Adrenal gland (tissue), 12 donors: Measurements from ENCODE around the gene ATR. TPM values are rescaled to one million over a fixed set of nuclear protein-coding genes. Genes with fewer than 3 reads are reported as not detected.
"Not testable (repeated sequence)": the region's sequence is repeated elsewhere in the genome, so short reads cannot be mapped to it uniquely, and the experiment has no call there.

Experiments used
- DNase-seq, 7 donors: peaks; one replicate each; pipeline ENCODE4 v3.0.0-alpha.2; 2019 to 2020
- H3K27ac ChIP-seq, 5 donors: fragments of 200-600 bp; sonication (generic) in 4 of 5; 1 replicate in 3 of 5; 2 replicates in 2 of 5; pipeline versions ENCODE4 v1.5.1 to v1.8.0; 2016 to 2020; ENCODE audit warnings: mild to moderate bottlenecking in 1 of 5
- H3K27me3 ChIP-seq: fragments of 200-600 bp; 2 replicates; pipeline ENCODE4 v1.8.0; 2021
- H3K36me3 ChIP-seq, 2 donors: fragments of 200-600 bp; replicated peaks in 1 of 2; 1 replicate in 1 of 2; 2 replicates in 1 of 2; pipeline versions ENCODE4 v1.5.1 to v1.8.0; 2018 to 2022
- H3K4me1 ChIP-seq, 2 donors: fragments of 200-600 bp; replicated peaks in 1 of 2; 1 replicate in 1 of 2; 2 replicates in 1 of 2; pipeline versions ENCODE4 v1.5.1 to v1.8.0; 2018 to 2021
- H3K4me3 ChIP-seq, 4 donors: fragments of 200-600 bp; sonication (generic) in 3 of 4; one replicate each; pipeline ENCODE4 v1.5.1; 2016 to 2018
- H3K9me3 ChIP-seq, 3 donors: fragments of 200-600 bp; sonication (generic) in 1 of 3; replicated peaks in 1 of 3; 1 replicate in 2 of 3; 2 replicates in 1 of 3; pipeline versions ENCODE4 v1.5.1 to v1.8.0; 2016 to 2021
- CTCF ChIP-seq, 6 experiments: fragments of 450-650 bp in 4 of 6; fragments of 200-600 bp in 2 of 6; sonication (generic) in 1 of 6; IDR thresholded peaks; 1 replicate in 5 of 6; 2 replicates in 1 of 6; pipeline versions ENCODE4 v1.5.1 to v1.8.0; 2016 to 2021; ENCODE audit warnings: antibody characterized with exemption in 6 of 6, mild to moderate bottlenecking in 2 of 6, moderate library complexity in 1 of 6
- POLR2A ChIP-seq, 2 donors: fragments of 450-650 bp; IDR thresholded peaks; one replicate each; pipeline ENCODE4 v1.6.1; 2017; ENCODE audit warnings: antibody characterized with exemption in 2 of 2, mild to moderate bottlenecking in 2 of 2, moderate library complexity in 1 of 2
- WGBS, 4 donors: extraction: QIAGEN DNeasy Blood & Tissue Kit in 2 of 4; methylation state at CpG; one replicate each; pipeline versions ENCODE4 v1.1.5 to v1.1.7; 2013 to 2017; 5-methylcytosine and 5-hydroxymethylcytosine counted together
- intact Hi-C, 2 donors: fragments of 100-400 bp; cut with DNase I; formaldehyde crosslinking; loops; one replicate each; pipeline versions ENCODE4 v1.14.1 to v1.15.0; 2022 to 2023
- polyA plus RNA-seq, 3 donors: library from polyadenylated mRNA; stranded (reverse); fragments of 200-250 nt in 2 of 3; fragments of 350-450 nt in 1 of 3; fragmentation: Illumina TruSeq in 1 of 3; extraction: RNeasy Lipid Tissue Mini Kit (QIAGEN cat#74804) in 1 of 3; gene quantifications; one replicate each; pipeline ENCODE4 v1.2.3, GENCODE V29; 2013 to 2014
- total RNA-seq, 9 donors: library from RNA; depleted of rRNA in 4 of 9; stranded (reverse); fragments of >200 nt in 4 of 9; fragments of 120-200 nt in 1 of 9; fragmentation: NEBNext Ultra II Directional in 1 of 9; extraction: Animal tissue kit (Norgen Biotek cat#: 25700) in 1 of 9; gene quantifications; one replicate each; pipeline versions ENCODE4 v1.1.0 to v1.2.4, GENCODE V29; 2013 to 2023
- donor health status: healthy with polysubstance abuse.
- donor health status: Bipolar disorder and iron deficiency.
- donor health status: DM: yes; HTN: yes; CAD: no.
- donor health status: DM: no; HTN: no; CAD: no.
- donor health status: DM: no; HTN: no; CAD: no.
- donor health status: DM: yes; HTN: yes; CAD: no.

ATR gene
- total and polyA plus RNA-seq, 12 donors, result 34.7 to 131 (median 53.3) TPM

DNA sequence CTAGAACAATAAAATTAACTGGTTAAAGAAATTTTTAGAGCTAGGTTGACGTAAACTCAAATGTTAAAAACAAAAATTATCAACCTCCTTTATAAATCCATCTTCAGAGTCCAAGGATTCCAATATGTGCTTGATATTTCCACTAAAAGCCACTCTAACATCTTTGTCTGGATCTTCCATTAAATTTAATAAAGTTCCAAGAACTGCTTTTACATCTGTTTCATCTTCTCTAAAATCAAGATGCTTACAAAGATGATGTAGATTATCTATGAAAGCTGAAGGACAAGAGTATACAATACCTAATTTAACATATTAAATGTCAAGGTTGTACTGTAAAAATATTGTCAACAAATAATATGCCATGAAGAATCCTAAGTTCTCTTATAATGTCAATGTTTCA, 24.8 kb downstream of the ATR start:
- H3K9me3 ChIP-seq, result no peaks in the 10 kb centered on the region
- H3K27ac ChIP-seq, result no peak overlapping the region
- H3K4me3 ChIP-seq, result no peak overlapping the region
- TF ChIP-seq POLR2A (IDR thresholded peaks at IDR 0.05) (no peak), CTCF (IDR thresholded peaks at IDR 0.05) (no peak)
- intact Hi-C loops, result no loop called here
- peaks cover 0 to 83% of the 10 kb centered on the region in 2 donors for H3K36me3 ChIP-seq
- no peak for DNase-seq
- 94 to 98% (median 97%) methylated on average over 1 of the region's 1 CpG for WGBS, 4 donors
- no peaks in the 10 kb centered on the region for H3K4me1 ChIP-seq
- no peaks in the 10 kb centered on the region for H3K27me3 ChIP-seq

DNA sequence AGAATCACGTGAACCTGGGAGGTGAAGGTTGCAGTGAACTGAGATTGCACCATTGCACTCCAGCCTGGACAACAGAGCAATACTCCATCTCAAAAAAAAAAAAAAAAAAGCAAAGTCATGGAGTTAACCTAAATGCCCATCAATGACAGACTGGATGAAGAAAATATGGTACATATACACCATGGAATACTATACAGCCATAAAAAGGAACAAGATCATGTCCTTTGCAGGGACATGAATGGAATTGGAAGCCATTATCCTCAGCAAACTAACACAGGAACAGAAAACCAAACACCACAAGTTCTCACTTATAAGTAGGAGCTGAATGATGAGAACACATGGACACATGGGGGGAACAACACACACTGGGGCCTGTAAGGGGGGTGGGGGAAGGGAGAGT, 26.0 kb downstream of the ATR start:
- H3K27me3 ChIP-seq, H3K27ac ChIP-seq, H3K9me3 ChIP-seq, DNase-seq, H3K4me3 ChIP-seq, intact Hi-C loops, H3K4me1 ChIP-seq: not testable (repeated sequence)
- H3K36me3 ChIP-seq, result peaks cover 0 to 78% of the 10 kb centered on the region in 2 donors
- 98 to 100% (median 100%) methylated on average over 1 of the region's 1 CpG for WGBS, 4 donors

DNA sequence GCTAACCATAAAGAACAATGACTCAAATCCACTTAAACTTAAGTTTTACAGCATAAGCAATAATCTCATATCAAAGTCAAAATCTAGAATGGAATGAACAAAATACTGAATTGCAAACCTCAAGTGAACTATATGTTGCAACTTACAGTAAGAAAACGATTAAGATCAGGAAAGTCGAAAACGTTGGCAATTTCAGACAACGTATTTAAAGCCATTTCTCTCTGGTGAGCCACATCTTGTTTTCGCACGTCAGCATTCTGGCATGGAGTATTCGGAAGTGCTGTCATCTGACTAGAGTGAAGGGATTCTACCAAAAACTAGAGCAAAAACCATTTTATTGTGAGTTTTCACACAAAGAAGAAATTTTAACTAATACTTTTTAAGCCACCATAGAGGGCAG, 28.5 kb downstream of the ATR start:
- DNase-seq, result no peak
- Histone ChIP-seq H3K9me3 (no peaks in the 10 kb centered on the region), H3K27me3 (no peaks in the 10 kb centered on the region), H3K36me3 (peaks cover 0 to 52% of the 10 kb centered on the region in 2 donors), H3K4me1 (no peaks in the 10 kb centered on the region), H3K27ac (no peak overlapping the region), H3K4me3 (no peak overlapping the region)
- no peak for TF ChIP-seq CTCF (IDR thresholded peaks at IDR 0.05)
- TF ChIP-seq POLR2A (IDR thresholded peaks at IDR 0.05), result no peak
- intact Hi-C loops, result no loop called here
- 94 to 96% (median 94%) methylated on average over 7 of the region's 7 CpGs for WGBS, 4 donors

GRCh38 chr3:142543307-142543706, 35.2 kb downstream of the ATR start:
- Histone ChIP-seq H3K9me3 (no peaks in the 10 kb centered on the region), H3K27me3 (no peaks in the 10 kb centered on the region), H3K36me3 (no peaks in the 10 kb centered on the region), H3K4me1 (no peaks in the 10 kb centered on the region), H3K27ac (no peak overlapping the region), H3K4me3 (no peak overlapping the region)
- 88 to 99% (median 89%) methylated on average over 5 of the region's 5 CpGs for WGBS, 4 donors
- intact Hi-C loops, result no loop called here
- TF ChIP-seq CTCF (IDR thresholded peaks at IDR 0.05) (no peak), POLR2A (IDR thresholded peaks at IDR 0.05) (no peak)
- DNase-seq, result no peak

DNA sequence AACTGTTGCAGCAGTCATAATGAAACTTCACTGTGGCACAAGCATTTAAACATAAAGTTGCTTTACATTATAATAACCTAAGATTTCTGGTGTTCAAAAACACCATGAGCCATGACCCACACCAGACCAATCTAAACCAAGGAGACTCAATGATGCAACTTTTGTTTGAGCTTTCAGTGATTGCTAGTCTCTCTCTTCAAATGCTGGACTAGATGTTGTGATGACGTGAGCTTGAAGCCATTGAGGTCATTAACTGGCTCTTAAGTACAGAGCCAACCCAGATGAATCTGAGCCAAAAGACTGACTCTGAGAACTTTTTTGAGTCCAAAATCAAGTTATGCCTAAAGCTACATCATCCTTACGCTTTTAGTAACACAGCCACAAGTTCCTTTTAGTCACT, 36.5 kb downstream of the ATR start:
- Histone ChIP-seq H3K9me3 (no peaks in the 10 kb centered on the region), H3K4me3 (no peak overlapping the region), H3K36me3 (peaks cover 0 to 4% of the 10 kb centered on the region in 2 donors), H3K27ac (no peak overlapping the region), H3K4me1 (no peaks in the 10 kb centered on the region), H3K27me3 (no peaks in the 10 kb centered on the region)
- DNase-seq, result no peak
- 83 to 93% (median 93%) methylated on average over 2 of the region's 2 CpGs for WGBS, 4 donors
- TF ChIP-seq POLR2A (IDR thresholded peaks at IDR 0.05), result no peak
- TF ChIP-seq CTCF (IDR thresholded peaks at IDR 0.05), result no peak
- intact Hi-C loops, result no loop called here
